Measurements from ENCODE around the gene DNAH9. TPM values are rescaled to one million over a fixed set of nuclear protein-coding genes. Genes with fewer than 3 reads are reported as not detected.

DNAH9 gene
- polyA plus RNA-seq, 1 donor from 2014 or later = 2.0 TPM

DNA sequence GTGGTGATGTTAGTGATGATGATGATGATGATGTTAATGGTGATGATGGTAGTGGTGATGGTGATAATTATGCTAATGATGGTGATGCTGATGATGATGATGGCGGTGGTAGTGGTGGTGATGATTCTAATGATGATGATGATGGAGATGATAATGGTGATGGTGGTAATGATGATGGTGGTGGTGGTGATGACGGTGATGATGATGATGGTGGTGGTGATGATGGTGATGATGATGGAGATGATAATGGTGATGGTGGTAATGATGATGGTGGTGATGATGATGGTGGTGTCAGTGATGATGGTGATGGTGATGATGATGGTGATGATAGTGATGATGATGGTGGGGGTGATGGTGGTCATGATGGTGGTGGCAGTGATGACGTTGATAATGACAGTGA lies 132.5 kb downstream of the DNAH9 start:
- Histone ChIP-seq H3K9me3 (ENCODE audit: low read length) (no peaks in the 10 kb centered on the region), H3F3A (ENCODE audit: insufficient read depth, low read length, poor library complexity, severe bottlenecking) (no peaks in the 10 kb centered on the region), H3K27ac (ENCODE audit: low read length) (no peak overlapping the region), H3K79me2 (replicated peaks; ENCODE audit: insufficient read depth, low read length) (no peaks in the 10 kb centered on the region), H3K9ac (ENCODE audit: low read length) (no peak overlapping the region), H3K27me3 (ENCODE audit: insufficient read depth, low read depth, low read length) (no peaks in the 10 kb centered on the region), H3K4me2 (ENCODE audit: low read length) (no peak overlapping the region), H3K4me3 (ENCODE audit: low read length) (no peak overlapping the region), H4K20me1 (ENCODE audit: insufficient read depth) (no peaks in the 10 kb centered on the region), H2AFZ (ENCODE audit: low read depth, low read length) (no peak overlapping the region), H3K9me2 (ENCODE audit: insufficient read depth, low read length) (no peaks in the 10 kb centered on the region), H3K36me3 (ENCODE audit: insufficient read depth, low read length) (no peaks in the 10 kb centered on the region)
- no peak for TF ChIP-seq RAD21 (conservative IDR thresholded peaks at IDR 0.05)
- TF ChIP-seq, protein P1, sequence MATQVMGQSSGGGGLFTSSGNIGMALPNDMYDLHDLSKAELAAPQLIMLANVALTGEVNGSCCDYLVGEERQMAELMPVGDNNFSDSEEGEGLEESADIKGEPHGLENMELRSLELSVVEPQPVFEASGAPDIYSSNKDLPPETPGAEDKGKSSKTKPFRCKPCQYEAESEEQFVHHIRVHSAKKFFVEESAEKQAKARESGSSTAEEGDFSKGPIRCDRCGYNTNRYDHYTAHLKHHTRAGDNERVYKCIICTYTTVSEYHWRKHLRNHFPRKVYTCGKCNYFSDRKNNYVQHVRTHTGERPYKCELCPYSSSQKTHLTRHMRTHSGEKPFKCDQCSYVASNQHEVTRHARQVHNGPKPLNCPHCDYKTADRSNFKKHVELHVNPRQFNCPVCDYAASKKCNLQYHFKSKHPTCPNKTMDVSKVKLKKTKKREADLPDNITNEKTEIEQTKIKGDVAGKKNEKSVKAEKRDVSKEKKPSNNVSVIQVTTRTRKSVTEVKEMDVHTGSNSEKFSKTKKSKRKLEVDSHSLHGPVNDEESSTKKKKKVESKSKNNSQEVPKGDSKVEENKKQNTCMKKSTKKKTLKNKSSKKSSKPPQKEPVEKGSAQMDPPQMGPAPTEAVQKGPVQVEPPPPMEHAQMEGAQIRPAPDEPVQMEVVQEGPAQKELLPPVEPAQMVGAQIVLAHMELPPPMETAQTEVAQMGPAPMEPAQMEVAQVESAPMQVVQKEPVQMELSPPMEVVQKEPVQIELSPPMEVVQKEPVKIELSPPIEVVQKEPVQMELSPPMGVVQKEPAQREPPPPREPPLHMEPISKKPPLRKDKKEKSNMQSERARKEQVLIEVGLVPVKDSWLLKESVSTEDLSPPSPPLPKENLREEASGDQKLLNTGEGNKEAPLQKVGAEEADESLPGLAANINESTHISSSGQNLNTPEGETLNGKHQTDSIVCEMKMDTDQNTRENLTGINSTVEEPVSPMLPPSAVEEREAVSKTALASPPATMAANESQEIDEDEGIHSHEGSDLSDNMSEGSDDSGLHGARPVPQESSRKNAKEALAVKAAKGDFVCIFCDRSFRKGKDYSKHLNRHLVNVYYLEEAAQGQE (IDR thresholded peaks at IDR 0.05; ENCODE audit: borderline replicate concordance) = no peak
- TF ChIP-seq MXI1 (conservative IDR thresholded peaks at IDR 0.05; ENCODE audit: poor library complexity, severe bottlenecking) = no peak
- TF ChIP-seq, protein P2, sequence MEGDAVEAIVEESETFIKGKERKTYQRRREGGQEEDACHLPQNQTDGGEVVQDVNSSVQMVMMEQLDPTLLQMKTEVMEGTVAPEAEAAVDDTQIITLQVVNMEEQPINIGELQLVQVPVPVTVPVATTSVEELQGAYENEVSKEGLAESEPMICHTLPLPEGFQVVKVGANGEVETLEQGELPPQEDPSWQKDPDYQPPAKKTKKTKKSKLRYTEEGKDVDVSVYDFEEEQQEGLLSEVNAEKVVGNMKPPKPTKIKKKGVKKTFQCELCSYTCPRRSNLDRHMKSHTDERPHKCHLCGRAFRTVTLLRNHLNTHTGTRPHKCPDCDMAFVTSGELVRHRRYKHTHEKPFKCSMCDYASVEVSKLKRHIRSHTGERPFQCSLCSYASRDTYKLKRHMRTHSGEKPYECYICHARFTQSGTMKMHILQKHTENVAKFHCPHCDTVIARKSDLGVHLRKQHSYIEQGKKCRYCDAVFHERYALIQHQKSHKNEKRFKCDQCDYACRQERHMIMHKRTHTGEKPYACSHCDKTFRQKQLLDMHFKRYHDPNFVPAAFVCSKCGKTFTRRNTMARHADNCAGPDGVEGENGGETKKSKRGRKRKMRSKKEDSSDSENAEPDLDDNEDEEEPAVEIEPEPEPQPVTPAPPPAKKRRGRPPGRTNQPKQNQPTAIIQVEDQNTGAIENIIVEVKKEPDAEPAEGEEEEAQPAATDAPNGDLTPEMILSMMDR (IDR thresholded peaks at IDR 0.05; ENCODE audit: poor library complexity, severe bottlenecking) = no peak
- no peak for TF ChIP-seq EP300 (conservative IDR thresholded peaks at IDR 0.05; ENCODE audit: poor library complexity, severe bottlenecking)

DNA sequence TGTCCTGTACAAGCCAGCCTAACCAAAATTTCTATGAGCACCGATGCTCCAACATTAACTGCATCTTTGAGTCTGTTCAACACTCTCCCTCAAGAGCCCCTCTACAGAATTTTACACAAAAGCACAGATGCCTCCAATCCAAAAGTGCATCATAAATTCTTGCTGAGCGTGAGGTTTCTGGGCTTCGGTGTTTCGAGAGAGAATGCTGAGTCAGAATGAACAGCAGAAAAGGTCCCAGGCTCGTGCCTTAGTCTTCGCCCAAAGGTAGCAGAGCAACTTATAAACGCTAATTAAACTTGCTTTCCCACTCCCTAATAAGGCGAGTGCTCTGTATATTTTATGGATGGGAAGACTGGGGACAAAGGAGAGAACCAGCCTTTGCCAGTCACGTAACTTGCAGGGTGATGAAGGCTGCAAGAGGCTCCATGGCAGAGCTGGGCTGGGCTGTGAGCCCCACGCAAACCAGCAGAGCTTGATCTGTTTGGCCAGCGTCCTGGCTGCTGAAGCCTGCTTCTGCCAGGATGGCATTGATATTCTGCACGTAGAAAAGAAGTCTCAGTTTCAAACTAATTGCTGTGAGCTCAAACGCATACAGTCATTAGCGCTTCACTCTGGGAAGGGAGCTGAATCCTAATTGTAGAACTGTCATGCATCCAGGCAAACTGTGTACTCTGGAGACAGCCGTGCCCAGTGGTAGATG lies 138.5 kb downstream of the DNAH9 start:
- no peaks in the 10 kb centered on the region for H3K36me3 ChIP-seq (ENCODE audit: insufficient read depth, low read length)
- TF ChIP-seq, protein P2 (IDR thresholded peaks at IDR 0.05; ENCODE audit: poor library complexity, severe bottlenecking) = no peak
- TF ChIP-seq EP300 (conservative IDR thresholded peaks at IDR 0.05; ENCODE audit: poor library complexity, severe bottlenecking) (no peak), MXI1 (conservative IDR thresholded peaks at IDR 0.05; ENCODE audit: poor library complexity, severe bottlenecking) (no peak), EZH2 (IDR thresholded peaks at IDR 0.05; ENCODE audit: borderline replicate concordance, insufficient read depth, low read length, poor library complexity, severe bottlenecking) (no peak), TAF1 (IDR thresholded peaks at IDR 0.05; ENCODE audit: low read depth) (no peak), RAD21 (conservative IDR thresholded peaks at IDR 0.05) (no peak), POLR2AphosphoS5 (IDR thresholded peaks at IDR 0.05) (no peak), SMC3 (conservative IDR thresholded peaks at IDR 0.05; ENCODE audit: poor library complexity) (no peak)
- TF ChIP-seq, protein P1 (IDR thresholded peaks at IDR 0.05; ENCODE audit: borderline replicate concordance) = no peak
- H3K9me2 ChIP-seq (ENCODE audit: insufficient read depth, low read length) = no peaks in the 10 kb centered on the region
- no peaks in the 10 kb centered on the region for H4K20me1 ChIP-seq (ENCODE audit: insufficient read depth)
- H3K27me3 ChIP-seq (ENCODE audit: insufficient read depth, low read depth, low read length) = no peaks in the 10 kb centered on the region
- no peak overlapping the region for H3K9ac ChIP-seq (ENCODE audit: low read length)
- no peaks in the 10 kb centered on the region for H3K9me3 ChIP-seq (ENCODE audit: low read length)
- H3K4me2 ChIP-seq (ENCODE audit: low read length) = no peak overlapping the region
- H3K79me2 ChIP-seq (replicated peaks; ENCODE audit: insufficient read depth, low read length) = no peaks in the 10 kb centered on the region
- H2AFZ ChIP-seq (ENCODE audit: low read depth, low read length) = no peak overlapping the region
- H3K27ac ChIP-seq (ENCODE audit: low read length) = no peak overlapping the region
- no peaks in the 10 kb centered on the region for H3F3A ChIP-seq (ENCODE audit: insufficient read depth, low read length, poor library complexity, severe bottlenecking)
- no peak overlapping the region for H3K4me3 ChIP-seq (ENCODE audit: low read length)

All from neural cell (in vitro differentiated cells).